ENCODE results near the gene MAD1L1. TPM values are rescaled to one million over a fixed set of nuclear protein-coding genes. Genes with fewer than 3 reads are reported as not detected.

MAD1L1 gene
- total and polyA plus RNA-seq, 2 of the 13 experiments (the other 11 are each of a cell fraction or from before 2014, with no cell fraction given) = 17.4 to 64.7 TPM

DNA sequence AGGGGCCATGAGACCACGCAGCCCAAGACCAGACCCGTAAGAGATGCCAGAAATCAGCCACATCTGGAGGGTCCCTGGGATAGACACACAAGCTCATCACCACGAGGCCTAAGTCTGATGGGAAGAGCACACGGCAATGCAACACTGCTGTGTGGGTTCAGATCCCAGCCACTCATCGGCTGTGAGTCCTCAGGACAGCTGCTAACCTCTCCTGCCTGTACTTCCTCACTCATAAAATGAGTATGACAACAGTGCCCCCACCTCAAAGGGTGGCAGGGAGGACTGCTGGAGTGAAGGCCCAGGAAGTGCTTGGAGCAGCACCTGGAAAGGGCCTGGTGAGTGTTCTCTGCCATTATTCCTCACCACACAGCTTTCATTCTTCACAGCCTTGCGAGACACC is 60.9 kb downstream of the MAD1L1 start:
- no peak overlapping the region for H2AFZ ChIP-seq (ENCODE audit: low read length)
- ChIA-PET POLR2A (no interaction called here), CTCF (ENCODE audit: low intra/inter-chr PET ratio, low total read pairs) (no interaction called here)
- H3K9me3 ChIP-seq (ENCODE audit: low read length) = no peaks in the 10 kb centered on the region
- peak overlapping the region; percentile 70 for H3K27ac ChIP-seq (ENCODE audit: extremely low read length, insufficient read depth, low read length)
- WGBS (ENCODE audit: low lambda C conversion rate) = 95% methylated on average over 5 of the region's 6 CpGs
- no peaks in the 10 kb centered on the region for H3K27me3 ChIP-seq (ENCODE audit: control insufficient read depth in 1 of 2, insufficient read depth in 2 of 2, low read length in 2 of 2)
- H3K79me2 ChIP-seq (ENCODE audit: insufficient read depth, low read length) = no peaks in the 10 kb centered on the region
- no TSS peak for BruUV-seq (replicated peaks)
- no peak overlapping the region for H3K9ac ChIP-seq (ENCODE audit: insufficient read depth, low read depth, low read length)
- ATAC-seq = peak; percentile 14; the same call in 1 of the 3 replicates
- H4K20me1 ChIP-seq (ENCODE audit: insufficient read depth, low read length) = no peaks in the 10 kb centered on the region
- peaks cover 2 to 21% of the 10 kb centered on the region in 2 experiments; a peak in 4 of 5 replicates for H3K36me3 ChIP-seq (replicated peaks in 1 of 2; ENCODE audit: control insufficient read depth in 1 of 2, insufficient read depth in 2 of 2, low read length in 2 of 2)
- in situ Hi-C loops (cut with HindIII; ENCODE audit: extremely low pct_ligation_motif_present, low pct_unique_long_range_greater_than_20kb) = no loop called here
- FAIRE-seq = no peak
- TF ChIP-seq RNF219 (CRISPR knock-in tag; IDR thresholded peaks at IDR 0.05) = no peak
- no peak for TF ChIP-seq ZSCAN20 (CRISPR knock-in tag; IDR thresholded peaks at IDR 0.05; ENCODE audit: borderline replicate concordance)
- TF ChIP-seq ZFX (CRISPR knock-in tag; IDR thresholded peaks at IDR 0.05; ENCODE audit: low read depth) = 0 out of 2 replicates have a peak, but pooled peaks have one; percentile 15
- TF ChIP-seq RBM22 (optimal IDR thresholded peaks at IDR 0.05; ENCODE audit: low read length) = peak; percentile 30
- TF ChIP-seq FOXP1 (IDR thresholded peaks at IDR 0.05) = no peak
- TF ChIP-seq FOXP1 (CRISPR knock-in tag; IDR thresholded peaks at IDR 0.05) = no peak
- TF ChIP-seq ZNF703 (CRISPR knock-in tag; IDR thresholded peaks at IDR 0.05; ENCODE audit: borderline replicate concordance) = no peak
- no peak for TF ChIP-seq AHDC1 (CRISPR knock-in tag; IDR thresholded peaks at IDR 0.05; ENCODE audit: borderline replicate concordance)
- no peak for TF ChIP-seq NCOA5 (CRISPR knock-in tag; IDR thresholded peaks at IDR 0.05)
- TF ChIP-seq IRF2 (CRISPR knock-in tag; IDR thresholded peaks at IDR 0.05) = no peak
- no peak for TF ChIP-seq ZNF234 (CRISPR knock-in tag; conservative IDR thresholded peaks at IDR 0.05)
- no peak for TF ChIP-seq ZNF337 (CRISPR knock-in tag; IDR thresholded peaks at IDR 0.05; ENCODE audit: borderline replicate concordance, low read depth)
- TF ChIP-seq, protein P1, sequence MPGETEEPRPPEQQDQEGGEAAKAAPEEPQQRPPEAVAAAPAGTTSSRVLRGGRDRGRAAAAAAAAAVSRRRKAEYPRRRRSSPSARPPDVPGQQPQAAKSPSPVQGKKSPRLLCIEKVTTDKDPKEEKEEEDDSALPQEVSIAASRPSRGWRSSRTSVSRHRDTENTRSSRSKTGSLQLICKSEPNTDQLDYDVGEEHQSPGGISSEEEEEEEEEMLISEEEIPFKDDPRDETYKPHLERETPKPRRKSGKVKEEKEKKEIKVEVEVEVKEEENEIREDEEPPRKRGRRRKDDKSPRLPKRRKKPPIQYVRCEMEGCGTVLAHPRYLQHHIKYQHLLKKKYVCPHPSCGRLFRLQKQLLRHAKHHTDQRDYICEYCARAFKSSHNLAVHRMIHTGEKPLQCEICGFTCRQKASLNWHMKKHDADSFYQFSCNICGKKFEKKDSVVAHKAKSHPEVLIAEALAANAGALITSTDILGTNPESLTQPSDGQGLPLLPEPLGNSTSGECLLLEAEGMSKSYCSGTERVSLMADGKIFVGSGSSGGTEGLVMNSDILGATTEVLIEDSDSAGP (CRISPR knock-in tag; IDR thresholded peaks at IDR 0.05; ENCODE audit: borderline replicate concordance) = 0 out of 2 replicates have a peak, but pooled peaks have one; percentile 7
- TF ChIP-seq WIZ (CRISPR knock-in tag; IDR thresholded peaks at IDR 0.05) = no peak
- no peak for TF ChIP-seq ZNF329 (CRISPR knock-in tag; IDR thresholded peaks at IDR 0.05; ENCODE audit: low read depth)
- TF ChIP-seq STAG1 (CRISPR knock-in tag; IDR thresholded peaks at IDR 0.05) = peak; percentile 22
- no peak for TF ChIP-seq NFE2L2 (IDR thresholded peaks at IDR 0.05; ENCODE audit: low read length)
- no peak for TF ChIP-seq KDM6A (CRISPR knock-in tag; IDR thresholded peaks at IDR 0.05; ENCODE audit: low read depth)
- H3K4me2 ChIP-seq (ENCODE audit: low read depth, low read length) = no peak overlapping the region
- H3K4me1 ChIP-seq (ENCODE audit: insufficient read depth, low read length) = peaks cover 59% of the 10 kb centered on the region
- no peak for DNase-seq (ENCODE audit: low spot score)
- no peak overlapping the region for H3K4me3 ChIP-seq (replicated peaks in 1 of 3; ENCODE audit: insufficient read depth in 1 of 3, low read depth in 2 of 3, low read length in 3 of 3)
- intact Hi-C loops (cut with micrococcal nuclease; ENCODE audit: unreplicated experiment) = no loop called here

Measured in HepG2 (cell line).